OCI-LY7 (cell line): ENCODE data around the gene BMERB1.

Source experiments
- EZH2phosphoT487 ChIP-seq: fragments of 200-600 bp; sonication (generic); IDR thresholded peaks from 2 replicates; pipeline ENCODE4 v1.6.1; 2018; ENCODE audit warnings: low read depth, borderline replicate concordance, mild to moderate bottlenecking, mixed run types, antibody characterized with exemption, low read length, moderate library complexity, mixed read lengths
- TF ChIP-seq, protein P1 (sequence below): fragments of 200-600 bp; sonication (generic); conservative IDR thresholded peaks from 2 replicates; pipeline ENCODE4 v1.5.1; 2014; ENCODE audit warnings: mild to moderate bottlenecking, antibody characterized with exemption, low read length, moderate library complexity, mixed read lengths

DNA sequence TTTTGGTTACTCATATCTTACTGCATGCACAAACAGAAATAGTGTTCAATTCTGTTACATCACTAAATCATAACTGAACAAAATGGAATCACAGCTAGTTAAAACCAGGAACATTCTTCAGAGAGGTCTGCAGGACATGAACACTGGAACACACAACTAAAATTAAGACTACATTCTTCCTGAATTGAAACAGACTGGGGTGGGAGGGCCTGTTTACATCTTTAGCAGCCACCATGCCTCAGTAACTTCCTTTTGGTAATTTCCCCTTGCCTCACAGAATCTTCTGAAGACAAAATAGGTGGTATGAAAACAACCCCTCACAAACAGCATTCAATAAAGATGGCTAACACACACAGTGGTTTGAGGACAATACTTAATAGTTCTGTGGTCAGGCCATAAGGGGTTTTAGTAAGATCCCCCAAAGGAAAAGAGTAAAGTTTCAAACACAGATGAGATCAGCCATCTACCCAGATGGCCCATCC, 202.0 kb downstream of the BMERB1 start:
- TF ChIP-seq, protein P1, sequence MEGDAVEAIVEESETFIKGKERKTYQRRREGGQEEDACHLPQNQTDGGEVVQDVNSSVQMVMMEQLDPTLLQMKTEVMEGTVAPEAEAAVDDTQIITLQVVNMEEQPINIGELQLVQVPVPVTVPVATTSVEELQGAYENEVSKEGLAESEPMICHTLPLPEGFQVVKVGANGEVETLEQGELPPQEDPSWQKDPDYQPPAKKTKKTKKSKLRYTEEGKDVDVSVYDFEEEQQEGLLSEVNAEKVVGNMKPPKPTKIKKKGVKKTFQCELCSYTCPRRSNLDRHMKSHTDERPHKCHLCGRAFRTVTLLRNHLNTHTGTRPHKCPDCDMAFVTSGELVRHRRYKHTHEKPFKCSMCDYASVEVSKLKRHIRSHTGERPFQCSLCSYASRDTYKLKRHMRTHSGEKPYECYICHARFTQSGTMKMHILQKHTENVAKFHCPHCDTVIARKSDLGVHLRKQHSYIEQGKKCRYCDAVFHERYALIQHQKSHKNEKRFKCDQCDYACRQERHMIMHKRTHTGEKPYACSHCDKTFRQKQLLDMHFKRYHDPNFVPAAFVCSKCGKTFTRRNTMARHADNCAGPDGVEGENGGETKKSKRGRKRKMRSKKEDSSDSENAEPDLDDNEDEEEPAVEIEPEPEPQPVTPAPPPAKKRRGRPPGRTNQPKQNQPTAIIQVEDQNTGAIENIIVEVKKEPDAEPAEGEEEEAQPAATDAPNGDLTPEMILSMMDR, result no peak
- no peak for TF ChIP-seq EZH2phosphoT487
